Mucosa of descending colon (tissue), 3 donors: Measurements from ENCODE around the gene HELZ. TPM values are rescaled to one million over a fixed set of nuclear protein-coding genes. Genes with fewer than 3 reads are reported as not detected.
A peak's percentile ranks its signal among the peaks of the same experiment; 100 is the strongest.

Experiments used
- ATAC-seq: fragments of 200-7000 bp; cut with Tn5 transposase; one replicate; pipeline ENCODE4 v1.9.1; 2020; ENCODE audit warnings: mild to moderate bottlenecking, moderate library complexity
- DNase-seq, 3 donors: peaks; one replicate each; pipeline ENCODE4 v3.0.0-alpha.2; 2020
- H3K36me3 ChIP-seq: fragments of 200-600 bp; one replicate; pipeline ENCODE4 v1.8.0; 2021; ENCODE audit warnings: low read depth, mild to moderate bottlenecking
- H3K4me1 ChIP-seq: fragments of 200-600 bp; one replicate; pipeline ENCODE4 v1.8.0; 2021; ENCODE audit warnings: low read depth, mild to moderate bottlenecking
- H3K4me3 ChIP-seq: fragments of 200-600 bp; one replicate; pipeline ENCODE4 v1.8.0; 2021; ENCODE audit warnings: mild to moderate bottlenecking
- H3K9me3 ChIP-seq: fragments of 200-600 bp; one replicate; pipeline ENCODE4 v1.8.0; 2021; ENCODE audit warnings: mild to moderate bottlenecking
- CTCF ChIP-seq: fragments of 200-600 bp; IDR thresholded peaks from one replicate; pipeline ENCODE4 v1.8.0; 2022; ENCODE audit warnings: antibody characterized with exemption, mild to moderate bottlenecking
- intact Hi-C, 2 donors: fragments of 100-400 bp; cut with DNase I in 1 of 2; cut with micrococcal nuclease in 1 of 2; formaldehyde crosslinking; loops; one replicate each; pipeline versions ENCODE4 v1.11.0 to v1.11.1; 2022; cut with DNase I, micrococcal nuclease
- long read RNA-seq, 2 donors: library from polyadenylated mRNA; unstranded; transcript quantifications; one replicate each; pipeline ENCODE4 v2.0.0, GENCODE V29; 2019 to 2021
- total RNA-seq, 3 donors: library from RNA; stranded (reverse); fragmentation: NEBNext Ultra II Directional in 2 of 3; extraction: Animal tissue kit (Norgen Biotek cat#: 25700) in 2 of 3; gene quantifications; one replicate each; pipeline versions ENCODE4 v1.2.1 to v1.2.4, GENCODE V29; 2021 to 2023
- donor health status: DM: no; HTN: no; CAD: no; lungs with moderate emphysema.
- donor health status: DM: no; HTN: no; CAD: no.
- donor health status: DM: no; HTN: yes; CAD: no.

The HELZ gene, protein sequence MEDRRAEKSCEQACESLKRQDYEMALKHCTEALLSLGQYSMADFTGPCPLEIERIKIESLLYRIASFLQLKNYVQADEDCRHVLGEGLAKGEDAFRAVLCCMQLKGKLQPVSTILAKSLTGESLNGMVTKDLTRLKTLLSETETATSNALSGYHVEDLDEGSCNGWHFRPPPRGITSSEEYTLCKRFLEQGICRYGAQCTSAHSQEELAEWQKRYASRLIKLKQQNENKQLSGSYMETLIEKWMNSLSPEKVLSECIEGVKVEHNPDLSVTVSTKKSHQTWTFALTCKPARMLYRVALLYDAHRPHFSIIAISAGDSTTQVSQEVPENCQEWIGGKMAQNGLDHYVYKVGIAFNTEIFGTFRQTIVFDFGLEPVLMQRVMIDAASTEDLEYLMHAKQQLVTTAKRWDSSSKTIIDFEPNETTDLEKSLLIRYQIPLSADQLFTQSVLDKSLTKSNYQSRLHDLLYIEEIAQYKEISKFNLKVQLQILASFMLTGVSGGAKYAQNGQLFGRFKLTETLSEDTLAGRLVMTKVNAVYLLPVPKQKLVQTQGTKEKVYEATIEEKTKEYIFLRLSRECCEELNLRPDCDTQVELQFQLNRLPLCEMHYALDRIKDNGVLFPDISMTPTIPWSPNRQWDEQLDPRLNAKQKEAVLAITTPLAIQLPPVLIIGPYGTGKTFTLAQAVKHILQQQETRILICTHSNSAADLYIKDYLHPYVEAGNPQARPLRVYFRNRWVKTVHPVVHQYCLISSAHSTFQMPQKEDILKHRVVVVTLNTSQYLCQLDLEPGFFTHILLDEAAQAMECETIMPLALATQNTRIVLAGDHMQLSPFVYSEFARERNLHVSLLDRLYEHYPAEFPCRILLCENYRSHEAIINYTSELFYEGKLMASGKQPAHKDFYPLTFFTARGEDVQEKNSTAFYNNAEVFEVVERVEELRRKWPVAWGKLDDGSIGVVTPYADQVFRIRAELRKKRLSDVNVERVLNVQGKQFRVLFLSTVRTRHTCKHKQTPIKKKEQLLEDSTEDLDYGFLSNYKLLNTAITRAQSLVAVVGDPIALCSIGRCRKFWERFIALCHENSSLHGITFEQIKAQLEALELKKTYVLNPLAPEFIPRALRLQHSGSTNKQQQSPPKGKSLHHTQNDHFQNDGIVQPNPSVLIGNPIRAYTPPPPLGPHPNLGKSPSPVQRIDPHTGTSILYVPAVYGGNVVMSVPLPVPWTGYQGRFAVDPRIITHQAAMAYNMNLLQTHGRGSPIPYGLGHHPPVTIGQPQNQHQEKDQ (N-terminal part only)
- 10 to 100 TPM; 43.2 to 65.3 (median 43.3) TPM for total RNA-seq
- long read RNA-seq, donor 1, partial matches to known transcripts, result 7 of 15 reads
- long read RNA-seq, donor 1, other reads (novel, unspliced or antisense), result 6 of 15 reads
- long read RNA-seq, donor 2, partial matches to known transcripts, result 5 of 11 reads
- long read RNA-seq, donor 2, other reads (novel, unspliced or antisense), result 3 of 11 reads

GRCh38 chr17:67245073-67245693 is at the start of gene HELZ:
Gene HELZ (minus strand): TSS chr17:67245196. CDS start chr17:67218804, 26,392 bp downstream.
- DNase-seq (peak; percentile 82 to 88 (median 84)), ATAC-seq (peak; percentile 83)
- TF ChIP-seq CTCF, result no peak
- no peaks in the 10 kb centered on the region for H3K36me3 ChIP-seq
- peaks cover 13% of the 10 kb centered on the region for H3K4me1 ChIP-seq
- intact Hi-C loops, result no loop called here
- H3K4me3 ChIP-seq, result peak within 1 kb of the TSS; percentile 97
- no peaks in the 10 kb centered on the region for H3K9me3 ChIP-seq

- H3K4me3 ChIP-seq, result no peak overlapping the region
- intact Hi-C loops, result no loop called here
- peak; percentile 63 for TF ChIP-seq CTCF
- H3K9me3 ChIP-seq, result no peaks in the 10 kb centered on the region
- no peaks in the 10 kb centered on the region for H3K4me1 ChIP-seq
- peak; percentile 96 for ATAC-seq
- peak; percentile 68 to 81 (median 74) for DNase-seq
- H3K36me3 ChIP-seq, result no peaks in the 10 kb centered on the region
Observed at GRCh38 chr17:67293251-67294203, 48.5 kb upstream of the HELZ start.

DNA sequence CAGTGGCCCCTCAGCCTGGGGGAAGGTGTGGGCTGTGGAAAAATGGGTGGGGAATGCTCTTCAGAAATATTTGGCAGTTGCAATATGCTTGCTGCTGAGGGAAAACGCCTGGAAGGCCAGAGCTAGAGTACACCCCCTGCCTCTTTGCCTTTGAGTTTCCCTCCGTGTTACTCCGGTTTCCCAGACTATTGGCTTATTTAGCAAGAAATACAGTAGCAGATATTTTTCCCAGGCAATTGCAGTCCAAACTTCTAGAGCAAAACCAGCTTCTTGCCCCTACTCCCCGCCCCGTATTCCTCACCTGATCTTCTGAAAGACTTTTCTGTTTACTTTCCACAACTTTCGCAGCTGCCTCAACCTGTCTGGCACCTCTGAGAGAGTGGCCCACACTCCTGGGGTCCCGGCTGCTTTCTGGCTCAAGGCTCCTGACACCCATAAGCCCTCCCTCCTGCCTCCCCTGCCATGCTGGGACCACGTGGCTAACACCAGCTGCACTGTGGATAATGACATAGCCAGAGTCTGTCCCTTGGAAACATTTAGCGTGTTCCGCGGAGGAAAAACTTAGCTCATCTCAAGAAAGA is 45.8 kb upstream of the HELZ start:
- Histone ChIP-seq H3K9me3 (no peaks in the 10 kb centered on the region), H3K4me3 (no peak overlapping the region), H3K4me1 (no peaks in the 10 kb centered on the region), H3K36me3 (no peaks in the 10 kb centered on the region)
- no peak for TF ChIP-seq CTCF
- intact Hi-C loops, result no loop called here
- DNase-seq, result no peak
- no peak for ATAC-seq

DNA sequence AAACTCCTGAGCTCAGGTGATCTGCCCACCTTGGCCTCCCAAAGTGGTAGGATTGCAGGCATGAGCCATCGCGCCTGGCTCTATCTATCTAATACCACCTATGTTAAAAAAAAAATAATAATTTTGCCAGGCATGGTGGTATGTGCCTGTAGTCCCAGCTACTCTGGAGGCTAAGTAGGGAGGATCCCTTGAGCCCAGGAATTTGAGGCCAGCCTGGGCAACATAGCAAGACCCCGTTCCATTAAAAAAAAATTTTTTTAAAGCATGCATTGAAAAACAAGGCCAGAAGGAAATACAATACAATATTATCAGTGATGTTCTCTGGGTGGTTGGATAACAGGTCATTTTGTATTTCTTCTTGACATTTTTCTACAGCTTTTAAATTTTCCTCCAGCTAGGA is 45.2 kb upstream of the HELZ start:
- Histone ChIP-seq H3K9me3 (no peaks in the 10 kb centered on the region), H3K4me3 (no peak overlapping the region), H3K36me3 (no peaks in the 10 kb centered on the region), H3K4me1 (no peaks in the 10 kb centered on the region)
- ATAC-seq (no peak), DNase-seq (no peak)
- TF ChIP-seq CTCF, result no peak
- intact Hi-C loops, result no loop called here
